Hematopoietic multipotent progenitor cell treated with erythropoietin and hydrocortisone succinate and interleukin-3 and kit ligand, for 15 days (in vitro differentiated cells): ENCODE measurements around the gene NEU1.
"Not testable (repeated sequence)": the region's sequence is repeated elsewhere in the genome, so short reads cannot be mapped to it uniquely, and the experiment has no call there.

ENCODE experiments used
- DNase-seq: peaks from one replicate; pipeline ENCODE4 v3.0.0-alpha.2; 2015; ENCODE audit warnings: low spot score

The NEU1 gene

DNA sequence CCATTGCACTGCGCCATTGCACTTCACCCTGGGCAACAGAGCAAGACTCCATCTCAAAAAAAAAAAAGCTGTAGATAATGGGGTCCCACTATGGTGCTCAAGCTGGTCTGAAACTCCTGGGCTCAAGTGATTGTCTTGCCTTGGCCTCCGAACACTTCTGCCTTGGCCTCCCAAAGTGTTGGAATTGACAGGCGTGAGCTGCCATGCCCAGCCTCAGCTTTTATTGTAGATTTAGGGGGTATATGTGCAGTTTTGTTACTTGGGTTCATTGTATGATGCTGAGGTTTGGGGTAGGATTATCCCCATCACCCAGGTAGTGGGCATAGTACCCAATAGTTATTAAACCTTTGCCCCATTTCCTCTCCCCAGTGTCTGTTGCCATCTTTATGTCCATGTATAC, 23.7 kb downstream of the NEU1 start:
- no peak for DNase-seq

DNA sequence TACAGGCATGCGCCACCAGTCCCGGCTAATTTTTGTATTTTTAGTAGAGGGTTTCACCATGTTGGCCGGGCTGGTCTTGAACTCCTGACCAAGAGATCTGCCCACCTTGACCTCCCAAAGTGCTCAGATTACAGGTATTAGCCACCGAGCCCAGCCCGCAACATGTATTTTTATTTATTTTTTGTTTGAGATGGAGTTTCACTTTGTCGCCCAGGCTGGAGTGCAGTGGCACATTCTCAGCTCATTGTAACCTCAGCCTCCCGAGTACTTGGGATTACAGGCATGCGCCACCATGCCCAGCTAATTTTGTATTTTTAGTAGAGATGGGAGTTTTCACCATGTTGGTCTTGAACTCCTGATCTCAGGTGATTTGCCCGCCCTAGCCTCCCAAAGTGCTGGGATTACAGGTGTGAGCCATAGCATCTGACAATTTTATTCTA, 24.5 kb downstream of the NEU1 start:
- not testable (repeated sequence) for DNase-seq

DNA sequence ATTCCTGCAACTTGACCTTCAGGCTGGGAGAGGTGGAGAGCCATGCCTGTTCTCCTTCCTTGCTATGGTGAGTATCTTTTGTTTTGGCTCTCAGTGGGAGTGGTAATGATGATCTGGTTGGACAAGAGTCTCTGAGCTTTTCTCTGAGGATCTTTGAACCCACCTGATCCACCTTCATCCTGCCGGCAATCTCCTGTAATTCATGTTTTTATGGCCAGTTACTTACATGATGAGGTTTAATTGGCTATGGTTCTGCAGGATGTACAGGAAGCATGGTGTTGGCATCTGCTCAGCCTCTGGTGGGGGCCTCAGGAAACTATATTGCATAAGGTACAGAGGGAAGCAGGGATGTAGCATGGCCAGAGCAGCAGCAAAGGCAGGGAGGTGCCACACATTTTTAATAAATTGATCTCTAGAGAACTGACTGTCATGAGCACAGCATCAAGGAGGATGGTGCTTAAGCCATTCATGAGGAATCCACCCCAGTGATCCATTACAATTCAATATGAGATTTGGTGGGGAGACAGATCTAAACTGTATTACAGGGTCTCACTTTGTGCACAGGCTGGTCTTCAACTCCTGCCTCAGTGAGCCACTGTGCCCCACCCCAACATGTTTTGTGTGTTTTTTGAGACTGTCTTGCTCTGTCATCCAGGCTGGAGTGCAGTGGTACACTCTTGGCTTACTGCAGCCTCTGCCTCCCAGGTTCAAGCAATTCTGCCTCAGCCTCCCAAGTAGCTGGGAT, 25.1 kb downstream of the NEU1 start:
- no peak for DNase-seq

DNA sequence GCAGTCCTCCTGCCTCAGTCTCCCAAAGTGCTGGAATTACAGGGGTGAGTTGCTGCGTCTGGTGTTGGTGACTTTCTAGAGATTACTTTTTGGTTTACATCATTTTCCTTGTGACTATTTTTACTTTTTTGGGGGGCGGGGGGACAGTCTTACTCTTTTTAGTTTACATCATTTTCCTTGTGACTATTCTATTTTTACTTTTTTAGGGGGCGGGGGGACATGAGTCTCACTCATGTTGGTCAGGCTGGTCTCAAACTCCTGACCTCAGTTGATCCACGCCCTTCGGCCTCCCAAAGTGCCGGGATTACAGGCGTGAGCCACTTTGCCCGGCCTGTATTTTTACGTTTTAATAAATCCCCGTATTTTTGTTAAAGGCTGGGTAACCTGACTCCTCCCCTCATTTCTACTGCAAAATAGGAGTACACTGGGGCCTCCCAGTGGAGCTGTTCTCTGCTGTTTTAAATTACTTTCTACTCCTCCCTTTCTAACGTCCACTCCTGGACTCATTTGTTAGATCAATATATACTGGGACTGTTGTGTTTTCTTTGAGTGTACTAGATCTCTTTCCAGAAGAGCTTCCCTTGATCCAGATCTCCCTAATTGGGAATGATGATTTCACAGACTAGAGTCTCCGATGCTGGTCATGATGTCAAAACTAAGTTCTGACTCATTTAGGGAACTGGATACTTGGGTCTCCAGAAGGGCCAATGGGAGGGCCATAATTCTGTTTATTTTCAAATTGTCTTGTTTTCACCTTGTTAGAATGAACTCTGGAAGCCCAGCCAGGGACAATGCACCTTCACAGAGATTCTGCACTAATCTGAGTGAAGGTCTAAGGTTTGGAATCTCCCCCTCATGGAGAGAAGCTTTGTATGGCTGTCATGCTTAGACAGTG, 25.9 kb downstream of the NEU1 start:
- peak; percentile 38 for DNase-seq

DNA sequence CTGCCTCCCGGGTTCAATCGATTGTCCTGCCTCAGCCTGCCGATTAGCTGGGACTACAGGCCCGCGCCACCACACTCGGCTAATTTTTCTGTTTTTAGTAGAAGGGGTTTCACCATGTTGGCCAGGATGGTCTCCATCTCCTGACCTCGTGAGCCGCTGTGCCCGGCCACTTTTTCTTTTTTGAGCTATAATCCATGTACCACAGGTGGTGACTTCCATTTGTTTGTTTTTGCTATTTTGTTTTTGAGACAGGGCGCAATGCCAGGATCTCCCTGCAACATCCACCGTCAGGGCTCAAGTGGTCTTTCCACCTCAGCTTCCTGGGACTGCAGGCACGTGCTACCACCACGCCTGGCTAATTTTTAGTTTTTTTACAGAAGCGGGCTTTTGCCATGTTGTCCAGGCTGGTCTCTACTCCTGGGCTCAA, 26.6 kb downstream of the NEU1 start:
- DNase-seq: no peak

DNA sequence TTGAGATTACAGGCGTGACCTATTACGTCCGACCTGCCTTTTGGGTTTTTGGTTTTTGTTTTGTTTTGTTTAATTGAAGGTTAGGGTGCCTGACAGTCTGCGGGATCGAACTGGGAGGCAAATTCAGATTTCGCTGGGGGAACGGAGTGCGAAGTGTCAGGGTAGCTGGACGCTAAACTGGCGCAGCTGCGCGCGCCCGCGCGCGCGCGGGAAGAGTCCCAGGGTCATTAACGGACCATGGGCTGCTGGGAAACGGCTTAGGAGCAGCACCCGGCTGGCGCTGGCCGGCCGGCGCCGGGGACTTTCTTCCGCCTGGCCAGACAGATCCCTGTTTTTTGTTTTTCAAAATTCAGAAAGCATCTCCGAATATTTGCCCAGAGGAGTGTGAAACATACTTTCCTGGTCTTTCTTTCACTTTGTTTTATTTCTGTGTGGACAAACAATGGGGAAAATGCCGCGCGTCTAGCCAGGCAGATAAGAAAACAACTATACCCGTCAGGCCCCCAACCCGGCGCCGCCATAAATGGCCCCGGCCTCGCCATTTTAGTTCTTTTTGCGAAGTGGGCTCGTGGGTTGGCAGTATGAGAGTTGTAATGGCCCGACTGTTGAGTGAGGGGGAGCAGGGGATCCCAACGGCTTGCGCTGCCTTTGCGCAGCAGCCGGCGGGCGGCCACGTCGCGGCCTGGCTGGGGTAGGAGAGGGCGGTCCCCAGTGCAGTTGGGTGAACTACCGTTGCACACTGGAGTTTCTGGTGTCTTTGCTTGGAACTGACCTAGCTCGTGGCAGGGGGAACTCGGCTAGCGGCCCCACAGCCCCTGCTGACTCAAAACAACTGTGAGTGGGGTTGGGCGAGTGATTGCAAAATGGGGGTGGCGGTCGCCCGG, 28.0 kb downstream of the NEU1 start:
- DNase-seq: peak; percentile 81

DNA sequence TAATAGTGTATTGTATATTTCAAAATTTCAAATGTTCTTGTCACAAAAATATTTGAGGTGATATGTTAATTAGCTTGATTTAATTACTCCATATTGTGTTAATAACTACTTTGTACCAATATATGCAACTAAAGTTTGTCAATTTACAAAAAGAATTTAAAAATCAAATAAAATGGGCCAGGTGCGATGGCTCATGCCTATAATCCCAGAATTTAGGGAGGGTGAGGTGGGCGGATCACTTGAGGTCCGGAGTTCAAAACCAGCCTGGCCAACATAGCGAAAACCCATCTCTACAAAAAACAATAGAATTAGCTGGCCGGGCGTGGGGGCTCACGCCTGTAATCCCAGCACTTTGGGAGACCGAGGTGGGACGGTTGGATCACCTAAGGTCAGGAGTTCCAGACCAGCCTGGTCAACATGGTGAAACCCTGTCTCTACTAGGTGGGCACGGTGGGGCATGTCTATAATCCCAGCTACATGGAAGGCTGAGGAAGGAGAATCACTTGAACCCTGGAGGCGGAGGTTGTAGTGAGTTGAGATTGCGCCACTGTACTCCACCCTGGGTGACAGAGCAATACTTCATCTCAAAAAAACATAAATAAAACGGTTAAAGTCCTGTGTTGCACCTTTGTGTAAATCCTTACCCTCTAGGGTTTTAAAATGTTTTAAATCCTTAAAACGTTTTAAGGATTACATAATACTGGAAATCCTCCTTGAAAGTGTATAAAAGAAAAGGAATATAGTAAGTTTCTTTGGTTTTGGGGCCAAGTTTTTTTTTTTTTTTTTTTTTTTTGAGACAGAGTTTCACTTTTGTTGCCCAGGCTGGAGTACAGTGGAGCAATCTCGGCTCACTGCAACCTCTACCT, 31.0 kb downstream of the NEU1 start:
- DNase-seq: peak; percentile 52

DNA sequence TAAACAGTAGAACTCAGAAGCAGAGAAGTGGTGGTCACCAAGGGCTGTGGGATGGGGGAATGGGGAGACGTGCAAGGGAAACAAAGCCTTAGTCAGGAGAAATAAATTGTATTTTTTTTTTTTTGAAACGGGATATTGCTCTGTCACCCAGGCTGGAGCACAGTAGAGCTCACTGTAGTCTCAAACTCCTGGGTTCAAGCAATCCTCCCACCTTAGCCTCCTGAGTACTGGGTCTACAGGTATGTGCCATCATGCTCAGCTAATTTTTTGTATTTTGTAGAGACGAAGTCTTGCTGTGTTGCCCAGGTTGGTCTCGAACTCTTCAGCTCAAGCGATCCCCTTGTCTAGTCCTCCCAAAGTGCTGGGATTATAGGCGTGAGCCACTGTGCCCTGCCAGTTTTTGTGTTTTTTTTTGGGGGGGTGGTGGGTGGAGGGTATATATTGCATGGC, 31.7 kb downstream of the NEU1 start:
- DNase-seq: no peak

DNA sequence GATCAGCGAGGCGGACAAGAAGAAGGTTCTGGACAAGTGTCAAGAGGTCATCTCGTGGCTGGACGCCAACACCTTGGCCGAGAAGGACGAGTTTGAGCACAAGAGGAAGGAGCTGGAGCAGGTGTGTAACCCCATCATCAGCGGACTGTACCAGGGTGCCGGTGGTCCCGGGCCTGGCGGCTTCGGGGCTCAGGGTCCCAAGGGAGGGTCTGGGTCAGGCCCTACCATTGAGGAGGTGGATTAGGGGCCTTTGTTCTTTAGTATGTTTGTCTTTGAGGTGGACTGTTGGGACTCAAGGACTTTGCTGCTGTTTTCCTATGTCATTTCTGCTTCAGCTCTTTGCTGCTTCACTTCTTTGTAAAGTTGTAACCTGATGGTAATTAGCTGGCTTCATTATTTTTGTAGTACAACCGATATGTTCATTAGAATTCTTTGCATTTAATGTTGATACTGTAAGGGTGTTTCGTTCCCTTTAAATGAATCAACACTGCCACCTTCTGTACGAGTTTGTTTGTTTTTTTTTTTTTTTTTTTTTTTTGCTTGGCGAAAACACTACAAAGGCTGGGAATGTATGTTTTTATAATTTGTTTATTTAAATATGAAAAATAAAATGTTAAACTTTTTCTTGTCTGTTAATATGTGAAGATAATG, 32.9 kb downstream of the NEU1 start:
- DNase-seq: peak; percentile 83

DNA sequence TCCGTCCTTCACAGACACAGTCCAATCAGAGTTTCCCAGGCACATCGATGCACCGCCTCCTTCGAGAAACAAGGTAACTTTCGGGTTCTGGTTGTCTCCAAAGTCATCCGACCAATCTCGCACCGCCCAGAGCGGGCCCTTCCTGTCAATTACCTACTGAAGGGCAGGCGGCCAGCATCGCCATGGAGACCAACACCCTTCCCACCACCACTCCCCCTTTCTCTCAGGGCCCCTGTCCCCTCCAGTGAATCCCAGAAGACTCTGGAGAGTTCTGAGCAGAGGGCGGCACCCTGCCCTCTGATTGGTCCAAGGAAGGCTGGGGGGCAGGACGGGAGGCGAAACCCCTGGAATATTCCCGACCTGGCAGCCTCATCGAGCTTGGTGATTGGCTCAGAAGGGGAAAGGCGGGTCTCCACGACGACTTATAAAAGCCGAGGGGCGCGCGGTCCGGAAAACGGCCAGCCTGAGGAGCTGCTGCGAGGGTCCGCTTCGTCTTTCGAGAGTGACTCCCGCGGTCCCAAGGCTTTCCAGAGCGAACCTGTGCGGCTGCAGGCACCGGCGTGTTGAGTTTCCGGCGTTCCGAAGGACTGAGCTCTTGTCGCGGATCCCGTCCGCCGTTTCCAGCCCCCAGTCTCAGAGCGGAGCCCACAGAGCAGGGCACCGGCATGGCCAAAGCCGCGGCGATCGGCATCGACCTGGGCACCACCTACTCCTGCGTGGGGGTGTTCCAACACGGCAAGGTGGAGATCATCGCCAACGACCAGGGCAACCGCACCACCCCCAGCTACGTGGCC, 35.1 kb downstream of the NEU1 start, which contains the start of gene HSPA1B:
HSPA1B (plus strand) TSS at position 453 of the 794 bp plus-strand sequence; CDS start at position 666, 213 bp downstream.
- DNase-seq: peak; percentile 96

DNA sequence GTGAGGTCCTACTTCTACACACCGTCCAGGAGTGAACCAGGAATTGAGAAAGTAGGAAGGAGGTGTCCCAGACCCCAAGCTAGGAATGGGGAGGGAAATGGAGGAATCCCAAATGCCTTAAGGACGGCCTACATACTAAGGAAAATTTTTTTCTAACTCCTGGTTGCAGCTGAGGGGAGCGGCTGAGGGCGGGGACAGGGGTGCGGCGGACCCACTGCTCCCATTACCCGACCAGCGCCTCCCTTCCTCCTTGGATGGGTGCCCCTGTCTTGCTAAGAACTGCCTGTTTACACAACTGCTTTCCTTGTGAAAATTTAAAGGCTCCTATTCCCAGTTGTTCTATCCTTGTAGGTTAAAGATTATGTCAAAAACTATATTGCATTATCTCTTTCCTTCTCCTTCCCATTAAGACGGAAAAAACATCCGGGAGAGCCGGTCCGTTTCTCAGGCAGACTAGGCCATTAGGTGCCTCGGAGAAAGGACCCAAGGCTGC, 35.8 kb downstream of the NEU1 start:
- no peak for DNase-seq

DNA sequence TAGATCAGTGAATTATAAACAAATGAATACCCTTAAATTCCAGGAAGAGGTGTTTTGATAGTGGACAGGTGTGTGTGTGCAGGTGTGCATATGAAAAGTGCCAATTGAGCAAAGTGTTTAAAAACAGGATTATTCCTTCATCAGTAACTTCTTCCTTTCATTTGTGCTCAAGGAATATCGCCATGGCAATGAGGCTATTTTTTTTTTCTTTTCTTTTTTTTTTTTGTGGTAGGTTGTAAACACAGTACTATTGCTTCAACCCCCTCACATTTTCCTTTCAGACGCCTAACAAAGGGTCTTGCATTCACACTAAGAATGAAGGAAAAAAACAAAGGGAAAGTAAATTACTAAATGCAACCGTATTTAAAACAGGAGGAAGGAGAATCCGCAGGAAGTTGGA, 37.1 kb downstream of the NEU1 start:
- DNase-seq: no peak

DNA sequence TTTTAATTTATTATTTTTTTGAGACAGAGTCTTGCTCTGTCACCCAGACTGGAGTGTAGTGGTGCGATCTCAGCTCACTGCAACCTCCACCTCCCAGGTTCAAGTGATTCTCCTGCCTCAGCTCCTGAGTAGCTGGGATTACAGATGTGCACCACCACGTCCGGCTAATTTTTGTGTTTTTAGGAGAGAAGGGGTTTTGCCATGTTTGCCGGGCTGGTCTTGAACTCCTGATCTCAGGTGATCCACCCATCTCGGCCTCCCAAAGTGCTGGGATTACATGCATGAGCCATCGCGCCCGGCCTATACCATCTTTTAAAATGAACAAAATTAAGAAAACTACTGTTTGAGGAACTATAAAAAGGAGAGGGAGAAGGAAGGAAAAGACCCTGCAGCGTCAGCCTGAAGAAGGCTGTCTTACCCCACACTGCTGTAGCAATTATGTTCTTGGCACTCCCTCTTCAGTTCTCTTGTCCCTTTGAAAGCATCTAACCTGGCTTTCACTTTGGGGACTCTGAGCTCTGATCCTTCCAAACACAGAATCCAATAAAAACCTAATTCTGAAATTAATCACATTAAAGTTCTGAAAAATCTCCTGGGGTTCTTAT, 38.9 kb downstream of the NEU1 start:
- not testable (repeated sequence) for DNase-seq

DNA sequence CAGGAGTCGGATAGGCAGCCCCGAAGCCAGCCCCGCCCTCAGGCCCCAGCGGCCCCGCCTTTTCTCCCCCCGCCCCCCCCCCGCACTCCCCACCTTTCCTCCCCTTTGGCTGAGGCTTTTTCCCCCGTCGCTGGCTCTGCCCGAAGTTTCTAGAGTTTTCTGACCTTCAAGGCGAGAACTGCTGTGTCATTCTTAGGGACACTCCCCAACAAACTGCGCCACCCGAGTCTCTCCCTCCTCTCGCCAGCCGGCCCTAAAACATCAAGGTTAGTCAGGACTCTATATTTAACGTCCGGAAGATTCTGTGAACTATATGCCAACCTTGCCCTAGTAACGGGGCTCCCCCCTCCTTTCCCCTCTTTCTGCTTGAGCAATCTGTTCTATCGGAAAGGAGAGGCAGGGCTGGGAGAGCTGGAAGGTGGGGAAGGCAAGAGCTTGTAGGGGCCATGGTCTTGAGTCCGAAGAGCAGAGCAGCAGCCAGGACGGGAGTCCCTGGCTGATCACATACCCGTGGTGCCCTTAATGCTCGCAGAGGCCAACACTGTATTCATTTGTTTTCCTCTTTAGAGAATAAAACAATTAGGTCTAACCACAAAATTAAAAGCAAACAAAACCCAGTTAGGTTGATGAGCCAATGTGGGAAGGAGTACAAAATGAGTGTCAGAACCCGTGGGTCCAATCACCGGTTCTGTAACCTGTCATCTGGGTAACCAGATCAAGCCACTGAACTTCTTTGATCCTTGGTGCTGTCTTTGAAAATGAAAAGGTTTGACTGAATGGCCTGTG, 40.4 kb downstream of the NEU1 start:
- peak; percentile 92 for DNase-seq

DNA sequence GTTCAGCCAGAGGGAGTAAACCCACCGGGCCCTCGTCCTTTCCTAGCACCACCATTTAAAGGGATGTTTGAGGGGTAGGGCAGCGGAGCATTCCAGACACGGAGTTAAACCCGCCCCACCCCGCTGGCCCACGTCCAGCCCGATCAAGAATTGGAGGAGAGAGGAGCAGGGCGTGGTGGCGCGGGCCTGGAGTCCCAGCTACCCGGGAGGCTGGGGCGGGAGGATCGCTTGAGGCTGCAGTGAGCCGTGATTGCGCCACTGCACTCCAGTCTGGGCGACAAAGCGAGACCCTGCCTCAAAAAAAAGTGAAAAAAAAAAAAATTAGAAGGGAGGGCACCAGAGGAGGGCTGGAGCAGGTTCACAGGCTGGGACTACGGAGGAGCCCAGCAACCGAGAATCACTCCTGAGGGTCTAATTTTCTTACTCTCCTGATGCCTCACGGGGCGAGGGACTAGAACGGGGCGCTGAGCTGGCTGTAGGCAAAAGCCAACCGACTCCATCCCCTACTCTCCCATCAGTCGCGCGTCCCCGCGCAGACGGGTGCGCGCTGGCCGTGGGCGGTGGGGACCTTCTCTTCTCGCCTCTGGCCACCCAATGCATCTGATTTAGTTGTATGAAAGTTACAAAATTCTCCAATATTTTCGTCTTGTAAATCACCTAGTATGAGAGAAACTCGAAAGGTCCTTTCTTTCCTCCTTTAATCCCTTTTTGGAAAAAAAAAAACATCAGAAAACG, 41.2 kb downstream of the NEU1 start:
- peak; percentile 73 for DNase-seq

DNA sequence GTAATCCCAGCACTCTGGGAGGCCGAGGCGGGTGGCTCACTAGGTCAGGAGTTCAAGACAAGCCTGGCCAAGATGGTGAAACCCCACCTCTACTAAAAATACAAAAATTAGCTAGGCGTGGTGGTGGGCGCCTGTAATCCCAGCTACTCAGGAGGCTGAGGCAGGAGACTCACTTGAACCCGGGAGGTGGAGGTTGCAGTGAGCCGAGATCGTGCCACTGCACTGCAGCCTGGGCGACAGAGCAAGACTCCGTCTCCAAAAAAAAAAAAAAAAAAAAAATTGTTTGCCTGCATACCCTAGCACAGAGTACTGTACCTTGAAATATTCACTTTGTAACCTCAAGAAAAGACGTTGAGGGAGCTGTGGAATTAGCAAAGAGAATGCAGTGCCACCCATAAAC, 42.2 kb downstream of the NEU1 start:
- DNase-seq: not testable (repeated sequence)

DNA sequence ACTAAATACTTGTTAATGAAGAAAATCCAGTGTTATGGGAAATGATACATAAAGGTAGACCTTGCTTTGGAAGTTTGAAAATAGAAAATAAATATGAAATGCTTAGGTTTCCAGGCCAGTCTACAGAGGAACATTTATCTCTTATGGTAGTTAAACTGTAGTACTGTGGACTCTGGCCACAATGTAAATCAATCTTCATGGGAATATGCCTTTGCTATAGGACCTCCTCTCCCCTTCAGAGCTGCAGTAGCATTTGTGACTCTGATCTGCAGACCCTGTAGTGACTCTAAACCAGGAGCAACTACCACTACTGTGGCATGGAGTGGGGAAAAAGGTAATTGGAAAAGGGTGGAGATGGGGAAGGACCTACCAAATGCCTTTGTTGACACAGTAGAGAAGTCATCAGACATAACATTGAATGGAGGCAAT, 42.7 kb downstream of the NEU1 start:
- no peak for DNase-seq
